ENCODE data around the gene MRE11.

The MRE11 gene

GRCh38 chr11:94433049-94433448, 60.6 kb downstream of the MRE11 start:
- H3K27me3 ChIP-seq (ENCODE audit: control insufficient read depth in 1 of 2, insufficient read depth in 2 of 2, low read length in 2 of 2), result no peaks in the 10 kb centered on the region
- no peak overlapping the region for H3K4me3 ChIP-seq (ENCODE audit: low read depth in 1 of 2, low read length in 2 of 2)
- H3K9ac ChIP-seq (ENCODE audit: low read depth in 1 of 2, low read length in 2 of 2), result no peak overlapping the region
- no peak overlapping the region for H3K27ac ChIP-seq (ENCODE audit: low read depth, low read length)
- H3K36me3 ChIP-seq (ENCODE audit: control insufficient read depth in 1 of 2, insufficient read depth in 2 of 2, low read length in 2 of 2), result peaks cover 6 to 37% of the 10 kb centered on the region in 2 donors
- H3K9me3 ChIP-seq (ENCODE audit: control insufficient read depth in 1 of 2, low read length in 2 of 2), result no peaks in the 10 kb centered on the region
- no peaks in the 10 kb centered on the region for H3K4me1 ChIP-seq (ENCODE audit: control insufficient read depth in 1 of 2, insufficient read depth in 2 of 2, low read length in 2 of 2)

- Histone ChIP-seq H3K4me3 (ENCODE audit: low read depth in 1 of 2, low read length in 2 of 2) (no peak overlapping the region), H3K27me3 (ENCODE audit: control insufficient read depth in 1 of 2, insufficient read depth in 2 of 2, low read length in 2 of 2) (no peaks in the 10 kb centered on the region), H3K36me3 (ENCODE audit: control insufficient read depth in 1 of 2, insufficient read depth in 2 of 2, low read length in 2 of 2) (peaks cover 3 to 26% of the 10 kb centered on the region in 2 donors), H3K27ac (ENCODE audit: low read depth, low read length) (no peak overlapping the region), H3K9me3 (ENCODE audit: control insufficient read depth in 1 of 2, low read length in 2 of 2) (no peaks in the 10 kb centered on the region), H3K9ac (ENCODE audit: low read depth in 1 of 2, low read length in 2 of 2) (no peak overlapping the region), H3K4me1 (ENCODE audit: control insufficient read depth in 1 of 2, insufficient read depth in 2 of 2, low read length in 2 of 2) (no peaks in the 10 kb centered on the region)
Observed at GRCh38 chr11:94424662-94425061, 69.0 kb downstream of the MRE11 start.

- Histone ChIP-seq H3K9ac (ENCODE audit: low read depth in 1 of 2, low read length in 2 of 2) (no peak overlapping the region), H3K27ac (ENCODE audit: low read depth, low read length) (no peak overlapping the region), H3K9me3 (ENCODE audit: control insufficient read depth in 1 of 2, low read length in 2 of 2) (no peaks in the 10 kb centered on the region), H3K4me3 (ENCODE audit: low read depth in 1 of 2, low read length in 2 of 2) (no peak overlapping the region), H3K27me3 (ENCODE audit: control insufficient read depth in 1 of 2, insufficient read depth in 2 of 2, low read length in 2 of 2) (no peaks in the 10 kb centered on the region), H3K4me1 (ENCODE audit: control insufficient read depth in 1 of 2, insufficient read depth in 2 of 2, low read length in 2 of 2) (no peaks in the 10 kb centered on the region), H3K36me3 (ENCODE audit: control insufficient read depth in 1 of 2, insufficient read depth in 2 of 2, low read length in 2 of 2) (peaks cover 0 to 19% of the 10 kb centered on the region in 2 donors)
Observed at GRCh38 chr11:94424011-94424410, 69.6 kb downstream of the MRE11 start.

GRCh38 chr11:94423507-94423906, 70.1 kb downstream of the MRE11 start:
- Histone ChIP-seq H3K27me3 (ENCODE audit: control insufficient read depth in 1 of 2, insufficient read depth in 2 of 2, low read length in 2 of 2) (no peaks in the 10 kb centered on the region), H3K36me3 (ENCODE audit: control insufficient read depth in 1 of 2, insufficient read depth in 2 of 2, low read length in 2 of 2) (peaks cover 0 to 18% of the 10 kb centered on the region in 2 donors), H3K9ac (ENCODE audit: low read depth in 1 of 2, low read length in 2 of 2) (no peak overlapping the region), H3K9me3 (ENCODE audit: control insufficient read depth in 1 of 2, low read length in 2 of 2) (no peaks in the 10 kb centered on the region), H3K4me3 (ENCODE audit: low read depth in 1 of 2, low read length in 2 of 2) (no peak overlapping the region), H3K27ac (ENCODE audit: low read depth, low read length) (no peak overlapping the region), H3K4me1 (ENCODE audit: control insufficient read depth in 1 of 2, insufficient read depth in 2 of 2, low read length in 2 of 2) (no peaks in the 10 kb centered on the region)

GRCh38 chr11:94418123-94418765, 75.4 kb downstream of the MRE11 start:
- Histone ChIP-seq H3K36me3 (ENCODE audit: control insufficient read depth in 1 of 2, insufficient read depth in 2 of 2, low read length in 2 of 2) (peaks cover 0 to 3% of the 10 kb centered on the region in 2 donors), H3K4me3 (ENCODE audit: low read depth in 1 of 2, low read length in 2 of 2) (no peak overlapping the region), H3K9me3 (ENCODE audit: control insufficient read depth in 1 of 2, low read length in 2 of 2) (no peaks in the 10 kb centered on the region), H3K9ac (ENCODE audit: low read depth in 1 of 2, low read length in 2 of 2) (no peak overlapping the region), H3K4me1 (ENCODE audit: control insufficient read depth in 1 of 2, insufficient read depth in 2 of 2, low read length in 2 of 2) (no peaks in the 10 kb centered on the region), H3K27ac (ENCODE audit: low read depth, low read length) (no peak overlapping the region), H3K27me3 (ENCODE audit: control insufficient read depth in 1 of 2, insufficient read depth in 2 of 2, low read length in 2 of 2) (no peaks in the 10 kb centered on the region)

GRCh38 chr11:94417386-94417987, 76.2 kb downstream of the MRE11 start:
- no peaks in the 10 kb centered on the region for H3K9me3 ChIP-seq (ENCODE audit: control insufficient read depth in 1 of 2, low read length in 2 of 2)
- H3K4me3 ChIP-seq (ENCODE audit: low read depth in 1 of 2, low read length in 2 of 2), result no peak overlapping the region
- no peaks in the 10 kb centered on the region for H3K36me3 ChIP-seq (ENCODE audit: control insufficient read depth in 1 of 2, insufficient read depth in 2 of 2, low read length in 2 of 2)
- no peaks in the 10 kb centered on the region for H3K4me1 ChIP-seq (ENCODE audit: control insufficient read depth in 1 of 2, insufficient read depth in 2 of 2, low read length in 2 of 2)
- no peak overlapping the region for H3K27ac ChIP-seq (ENCODE audit: low read depth, low read length)
- no peak overlapping the region for H3K9ac ChIP-seq (ENCODE audit: low read depth in 1 of 2, low read length in 2 of 2)
- no peaks in the 10 kb centered on the region for H3K27me3 ChIP-seq (ENCODE audit: control insufficient read depth in 1 of 2, insufficient read depth in 2 of 2, low read length in 2 of 2)

- Histone ChIP-seq H3K4me3 (ENCODE audit: low read depth in 1 of 2, low read length in 2 of 2) (no peak overlapping the region), H3K9me3 (ENCODE audit: control insufficient read depth in 1 of 2, low read length in 2 of 2) (no peaks in the 10 kb centered on the region), H3K36me3 (ENCODE audit: control insufficient read depth in 1 of 2, insufficient read depth in 2 of 2, low read length in 2 of 2) (no peaks in the 10 kb centered on the region), H3K27me3 (ENCODE audit: control insufficient read depth in 1 of 2, insufficient read depth in 2 of 2, low read length in 2 of 2) (peaks cover 10 to 19% of the 10 kb centered on the region in 2 donors), H3K4me1 (ENCODE audit: control insufficient read depth in 1 of 2, insufficient read depth in 2 of 2, low read length in 2 of 2) (no peaks in the 10 kb centered on the region), H3K27ac (ENCODE audit: low read depth, low read length) (no peak overlapping the region), H3K9ac (ENCODE audit: low read depth in 1 of 2, low read length in 2 of 2) (no peak overlapping the region)
Observed at GRCh38 chr11:94405062-94405833, 88.4 kb downstream of the MRE11 start.

GRCh38 chr11:94402355-94402754, 91.3 kb downstream of the MRE11 start:
- H3K4me3 ChIP-seq (ENCODE audit: low read depth in 1 of 2, low read length in 2 of 2), result no peak overlapping the region
- H3K9me3 ChIP-seq (ENCODE audit: control insufficient read depth in 1 of 2, low read length in 2 of 2), result no peaks in the 10 kb centered on the region
- no peaks in the 10 kb centered on the region for H3K4me1 ChIP-seq (ENCODE audit: control insufficient read depth in 1 of 2, insufficient read depth in 2 of 2, low read length in 2 of 2)
- no peak overlapping the region for H3K27ac ChIP-seq (ENCODE audit: low read depth, low read length)
- no peak overlapping the region for H3K9ac ChIP-seq (ENCODE audit: low read depth in 1 of 2, low read length in 2 of 2)
- H3K27me3 ChIP-seq (ENCODE audit: control insufficient read depth in 1 of 2, insufficient read depth in 2 of 2, low read length in 2 of 2), result peaks cover 25 to 39% of the 10 kb centered on the region in 2 donors
- no peaks in the 10 kb centered on the region for H3K36me3 ChIP-seq (ENCODE audit: control insufficient read depth in 1 of 2, insufficient read depth in 2 of 2, low read length in 2 of 2)

- H3K9me3 ChIP-seq (ENCODE audit: control insufficient read depth in 1 of 2, low read length in 2 of 2), result no peaks in the 10 kb centered on the region
- H3K4me1 ChIP-seq (ENCODE audit: control insufficient read depth in 1 of 2, insufficient read depth in 2 of 2, low read length in 2 of 2), result no peaks in the 10 kb centered on the region
- peaks cover 25 to 39% of the 10 kb centered on the region in 2 donors for H3K27me3 ChIP-seq (ENCODE audit: control insufficient read depth in 1 of 2, insufficient read depth in 2 of 2, low read length in 2 of 2)
- H3K9ac ChIP-seq (ENCODE audit: low read depth in 1 of 2, low read length in 2 of 2), result no peak overlapping the region
- H3K4me3 ChIP-seq (ENCODE audit: low read depth in 1 of 2, low read length in 2 of 2), result peak overlapping the region in 1 of 2 donors; percentile 29
- no peaks in the 10 kb centered on the region for H3K36me3 ChIP-seq (ENCODE audit: control insufficient read depth in 1 of 2, insufficient read depth in 2 of 2, low read length in 2 of 2)
- H3K27ac ChIP-seq (ENCODE audit: low read depth, low read length), result no peak overlapping the region
Observed at GRCh38 chr11:94401773-94402265, 91.8 kb downstream of the MRE11 start.
